SH-SY5Y (cell line): ENCODE data around the gene WBP2.

Experiments used
- GATA2 ChIP-seq: IDR thresholded peaks from 2 replicates; pipeline ENCODE4 v1.6.1; 2011; ENCODE audit warnings: mild to moderate bottlenecking, low read depth, low read length
- GATA3 ChIP-seq: IDR thresholded peaks from 2 replicates; pipeline ENCODE4 v1.6.1; 2011; ENCODE audit warnings: low read depth, mild to moderate bottlenecking, low read length, moderate library complexity

GRCh38 chr17:75849724-75850123, 5.4 kb downstream of the WBP2 start:
- TF ChIP-seq GATA3 (no peak), GATA2 (no peak)
